GM12892 (cell line): ENCODE data around the gene RFT1.

Experiments
- POLR2A ChIP-seq: IDR thresholded peaks from 2 replicates; pipeline ENCODE4 v1.6.1; 2011; ENCODE audit warnings: low read depth, low read length, control low read depth
- POLR2AphosphoS5 ChIP-seq: IDR thresholded peaks from 2 replicates; pipeline ENCODE4 v1.6.1; 2011; ENCODE audit warnings: low read depth, low read length, control low read depth
- TAF1 ChIP-seq: IDR thresholded peaks from 2 replicates; pipeline ENCODE4 v1.6.1; 2011; ENCODE audit warnings: low read depth, mild to moderate bottlenecking, control low read depth, low read length, borderline replicate concordance

- TF ChIP-seq POLR2AphosphoS5 (no peak), POLR2A (no peak), TAF1 (no peak)
Observed at GRCh38 chr3:53084310-53085001, 45.8 kb downstream of the RFT1 start.
